Measurements from ENCODE around the gene MLXIP.
"Not testable (repeated sequence)": the region's sequence is repeated elsewhere in the genome, so short reads cannot be mapped to it uniquely, and the experiment has no call there.

Gene MLXIP

DNA sequence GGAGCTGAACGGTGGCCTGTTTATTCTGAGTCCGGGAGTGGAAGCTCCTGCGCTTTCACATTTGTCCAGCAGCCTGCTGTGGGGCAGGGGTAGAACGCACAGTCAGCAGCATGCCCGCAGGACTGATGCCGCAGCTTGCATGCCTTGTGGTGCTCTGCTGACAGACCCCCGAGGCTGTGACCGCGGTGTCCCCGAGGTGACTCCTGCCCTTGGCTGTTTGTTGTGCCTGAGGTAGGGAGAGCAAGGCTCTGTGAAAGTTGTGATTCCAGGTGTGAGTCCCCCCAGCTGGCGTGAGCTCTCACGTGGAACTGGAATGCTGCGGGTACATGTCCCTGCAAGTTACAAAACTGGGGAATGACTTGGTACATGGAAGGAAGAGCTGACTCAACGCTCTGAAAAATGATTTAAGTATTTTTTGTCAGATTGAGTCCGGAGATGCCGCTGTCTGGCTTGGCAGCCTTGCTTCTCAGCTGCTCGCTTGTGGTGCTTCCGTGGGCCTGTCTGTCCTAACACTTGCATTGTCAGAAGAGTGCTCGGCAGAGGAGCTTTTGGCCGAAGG lies 18.1 kb downstream of the MLXIP start:
- DNase-seq (ENCODE audit: low spot score), result no peak

DNA sequence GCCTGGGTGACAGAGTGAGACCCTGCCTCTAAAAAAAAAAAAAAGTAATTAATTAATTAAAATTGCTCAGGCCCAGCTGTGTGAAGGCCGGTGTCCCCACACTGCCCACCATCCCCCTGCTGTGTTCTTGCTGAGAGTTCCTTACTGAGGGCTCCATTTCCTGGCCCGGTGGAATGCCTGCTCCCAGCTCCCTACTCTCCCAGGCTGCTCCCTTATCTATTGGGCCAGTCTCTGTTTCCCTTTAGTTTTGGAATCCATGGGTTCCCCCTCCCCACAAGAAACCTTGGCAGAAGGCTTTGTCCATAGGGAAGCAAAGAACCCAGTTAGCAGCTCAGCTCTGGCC lies 19.0 kb downstream of the MLXIP start:
- no peak for DNase-seq (ENCODE audit: low spot score)

DNA sequence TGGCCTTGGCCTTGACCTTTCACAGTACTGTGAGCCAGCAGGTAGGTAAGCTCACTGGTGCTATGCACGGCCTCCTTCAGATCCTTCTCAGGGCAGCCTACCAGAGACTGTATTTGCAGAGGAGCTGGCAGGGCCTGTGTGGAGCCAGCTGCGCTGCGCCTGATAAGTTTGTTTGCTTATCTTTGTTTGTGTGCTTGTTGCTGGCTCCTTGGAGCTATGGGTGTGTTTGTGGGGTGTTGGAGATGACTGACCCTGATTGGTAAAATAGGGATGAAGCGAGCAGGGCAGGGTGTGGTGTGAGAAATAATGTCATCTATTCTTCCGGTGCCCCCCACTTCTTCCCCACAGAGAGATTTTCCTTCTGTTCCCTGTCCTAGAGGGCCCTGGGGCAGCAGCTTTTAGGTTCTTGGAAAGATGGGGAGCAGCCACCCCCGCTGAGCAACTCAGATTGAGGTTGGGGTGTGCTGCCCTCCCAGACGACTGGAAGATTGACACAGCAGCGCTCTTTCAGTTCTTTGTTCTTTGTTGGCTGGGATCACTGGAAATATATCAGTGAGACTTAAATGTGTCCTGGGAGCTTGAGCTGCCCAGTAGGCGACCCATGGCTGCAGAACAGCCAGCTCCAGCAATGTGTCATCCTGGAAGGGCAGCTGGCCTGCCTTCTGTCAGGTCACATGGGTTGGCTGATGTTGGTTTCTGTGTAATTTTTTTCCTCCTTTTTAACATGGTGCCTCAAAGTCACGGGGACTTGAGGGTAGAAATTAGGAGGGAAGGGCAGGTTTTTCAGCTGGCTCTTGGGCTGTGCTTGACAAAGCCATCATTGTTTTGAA lies 19.6 kb downstream of the MLXIP start:
- DNase-seq (ENCODE audit: low spot score), result peak; percentile 50

DNA sequence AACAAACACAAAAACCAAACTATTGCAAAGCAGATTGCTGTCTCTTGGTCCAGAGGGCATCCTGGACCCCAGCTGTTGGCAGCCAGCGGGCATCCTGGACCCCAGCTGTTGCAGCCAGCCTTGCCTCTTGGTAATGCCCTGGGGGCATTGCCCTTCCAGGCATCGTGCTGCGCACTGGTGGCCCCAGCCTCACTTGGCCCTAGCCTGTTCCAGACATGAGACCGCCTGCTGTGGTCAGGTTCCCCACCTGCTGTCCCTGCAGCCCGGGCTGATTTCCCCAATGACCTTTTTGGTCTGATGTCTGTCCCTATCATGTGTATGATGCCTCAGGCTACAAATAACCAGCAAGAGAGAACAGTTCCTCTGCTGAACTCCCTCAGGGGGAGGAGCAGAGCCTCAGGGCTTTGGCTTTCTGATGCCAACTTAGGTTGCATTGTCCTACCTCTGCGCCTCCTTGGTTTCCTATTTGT lies 20.8 kb downstream of the MLXIP start:
- DNase-seq (ENCODE audit: low spot score), result peak; percentile 40

DNA sequence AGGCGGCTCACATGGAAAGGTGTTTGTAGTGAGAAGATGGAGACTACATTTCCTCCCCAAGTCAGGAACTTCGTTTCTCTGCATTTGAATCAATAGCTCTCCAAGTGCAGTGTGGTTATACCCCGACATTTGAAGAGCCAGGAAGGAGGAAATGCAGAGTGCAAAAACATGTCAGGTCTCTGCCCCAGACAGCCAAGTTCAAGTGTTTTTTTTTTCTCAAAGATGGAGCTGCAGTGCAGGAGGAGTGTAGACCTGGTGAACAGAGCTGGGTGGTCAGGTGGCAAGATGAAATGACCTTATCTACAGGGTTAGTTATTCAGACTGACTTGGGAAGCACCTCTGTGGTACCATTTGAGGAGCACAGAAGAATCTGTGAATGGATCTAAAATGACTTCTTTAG lies 21.3 kb downstream of the MLXIP start:
- DNase-seq (ENCODE audit: low spot score), result no peak

DNA sequence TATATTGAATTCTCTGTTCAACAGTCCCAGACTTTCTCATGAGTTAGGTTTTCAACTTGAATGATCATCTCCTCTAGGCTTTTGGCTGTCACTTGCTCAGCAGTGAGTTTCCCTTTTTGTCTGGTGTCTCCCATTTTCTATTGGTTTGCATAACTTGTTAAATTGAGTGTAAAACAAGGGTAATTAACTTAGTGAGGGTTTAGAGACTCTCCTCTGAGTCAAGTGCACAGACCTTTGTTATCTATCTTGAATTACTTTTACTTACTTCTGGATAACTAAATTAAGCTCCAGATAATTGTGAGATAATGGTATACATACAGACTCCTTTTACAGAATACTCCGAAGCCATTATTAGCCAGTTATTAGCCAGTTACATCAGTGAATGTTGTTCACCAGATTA lies 22.0 kb downstream of the MLXIP start:
- no peak for DNase-seq (ENCODE audit: low spot score)

DNA sequence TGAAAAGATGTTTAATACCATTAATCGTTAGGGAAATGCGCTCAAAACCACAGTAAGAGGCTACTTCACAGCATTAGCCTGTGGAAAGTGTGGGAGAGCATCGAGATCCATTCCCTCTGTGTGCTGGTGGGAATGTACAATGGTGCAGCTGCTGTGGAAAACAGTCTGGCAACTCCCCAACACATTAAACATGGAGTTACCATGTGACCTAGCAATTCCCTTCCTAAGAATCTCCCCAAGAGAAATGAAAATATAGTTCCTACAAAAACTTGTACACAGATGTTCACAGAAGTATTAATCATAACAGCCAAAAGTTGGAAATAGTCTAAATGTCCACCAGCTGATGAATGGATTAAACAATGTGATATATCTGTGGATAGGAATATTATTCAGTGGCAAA lies 23.8 kb downstream of the MLXIP start:
- DNase-seq (ENCODE audit: low spot score), result no peak

DNA sequence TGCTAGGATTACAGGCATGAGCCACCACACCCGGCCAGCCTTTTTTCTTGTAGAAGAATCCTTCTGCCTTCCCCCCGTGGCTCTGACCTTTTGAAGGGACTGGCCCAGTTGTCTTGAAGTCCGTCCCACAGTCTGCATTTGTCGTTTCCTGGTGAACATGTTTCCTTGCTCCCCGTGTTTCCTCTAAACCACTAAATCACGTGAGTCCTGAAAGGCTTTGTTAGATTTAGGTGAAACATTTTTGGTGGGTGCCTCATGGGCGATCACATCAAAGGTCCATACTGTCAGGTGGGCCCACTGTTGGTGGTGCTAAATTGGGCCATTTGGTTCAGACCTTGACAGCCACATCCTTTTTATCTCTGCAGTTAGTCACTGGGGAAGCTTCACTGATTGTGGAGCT lies 26.3 kb downstream of the MLXIP start:
- no peak for DNase-seq (ENCODE audit: low spot score)

DNA sequence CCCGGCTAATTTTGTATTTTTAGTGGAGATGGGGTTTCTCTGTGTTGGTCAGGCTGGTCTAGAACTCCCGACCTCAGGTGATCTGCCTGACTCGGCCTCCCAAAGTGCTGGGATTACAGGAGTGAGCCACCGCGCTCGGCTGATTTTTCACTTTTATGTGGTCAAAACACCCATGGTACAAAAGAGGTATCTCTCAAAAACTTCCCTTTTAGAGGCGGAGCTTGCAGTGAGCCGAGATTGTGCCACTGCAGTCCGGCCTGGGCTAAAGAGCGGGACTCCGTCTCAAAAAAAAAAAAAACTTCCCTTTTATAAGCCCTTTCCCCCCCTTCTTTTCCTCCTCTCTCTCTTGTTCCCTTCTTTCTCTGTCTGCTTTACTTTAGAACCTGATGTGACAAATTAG lies 26.9 kb downstream of the MLXIP start:
- DNase-seq (ENCODE audit: low spot score), result not testable (repeated sequence)

DNA sequence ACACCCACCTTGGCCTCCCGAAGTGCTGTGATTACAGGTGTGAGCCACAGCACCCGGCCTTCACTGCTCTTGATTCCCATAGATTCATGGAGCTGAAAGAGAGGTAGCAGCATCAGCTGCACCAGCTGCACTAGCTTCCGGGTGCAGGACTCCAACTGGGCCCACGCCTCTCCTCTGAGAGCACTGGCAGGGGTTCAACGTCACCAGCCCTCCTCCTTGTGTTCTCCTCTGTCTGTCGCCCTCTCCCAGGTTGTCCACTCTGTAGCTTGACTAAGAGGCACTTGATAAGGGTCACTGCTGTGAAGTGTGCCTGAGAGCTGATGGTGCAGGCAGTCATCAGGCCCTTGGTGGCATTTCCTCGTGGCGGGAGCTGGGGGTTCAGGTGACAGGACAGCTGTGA lies 28.3 kb downstream of the MLXIP start:
- DNase-seq (ENCODE audit: low spot score), result no peak

DNA sequence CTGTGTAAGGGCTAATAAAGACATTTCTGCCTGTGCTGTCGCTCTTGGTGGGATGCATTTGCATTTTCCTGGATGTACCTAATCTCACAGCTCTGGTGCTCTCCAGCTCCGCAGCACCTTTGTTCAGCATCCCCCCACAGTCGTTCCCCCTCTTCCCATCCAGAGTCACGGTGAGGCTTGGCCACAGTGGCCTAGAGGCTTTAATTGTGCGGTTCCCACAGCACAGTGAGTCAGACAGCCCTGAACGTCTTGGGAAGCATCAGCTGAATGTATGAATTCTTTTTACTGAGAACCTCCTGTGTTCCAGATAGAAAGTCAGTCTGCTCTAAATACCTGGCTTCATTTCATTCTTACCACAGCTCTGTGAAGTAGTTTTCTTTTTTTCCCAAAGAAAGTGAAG lies 28.7 kb downstream of the MLXIP start:
- DNase-seq (ENCODE audit: low spot score), result no peak

DNA sequence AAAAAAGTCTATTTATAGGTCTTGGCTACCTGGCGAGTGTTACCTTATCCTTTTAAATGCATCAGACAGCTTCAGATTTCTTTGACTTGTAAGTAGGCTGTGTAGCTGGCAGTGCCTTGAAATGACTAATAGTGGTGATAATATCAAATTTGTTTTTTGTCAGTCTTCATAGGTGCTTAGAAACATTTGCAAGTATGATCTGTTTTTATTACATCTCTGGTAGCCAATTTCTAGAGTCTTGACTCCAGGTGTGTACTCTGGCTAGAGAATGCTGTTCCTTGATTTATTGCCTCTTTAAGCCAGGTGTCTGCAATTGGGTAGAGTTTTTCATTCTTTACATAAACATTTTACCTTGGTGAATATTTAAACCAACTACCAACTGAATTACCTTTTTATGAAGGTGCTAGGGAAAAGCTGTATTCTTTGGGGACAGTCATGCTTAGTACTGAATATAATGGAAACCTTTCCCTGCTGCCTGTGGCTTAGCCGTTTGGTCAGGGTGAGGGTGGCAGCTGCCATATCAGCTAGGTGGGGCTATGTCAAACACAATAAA lies 32.6 kb downstream of the MLXIP start:
- no peak for DNase-seq (ENCODE audit: low spot score)

DNA sequence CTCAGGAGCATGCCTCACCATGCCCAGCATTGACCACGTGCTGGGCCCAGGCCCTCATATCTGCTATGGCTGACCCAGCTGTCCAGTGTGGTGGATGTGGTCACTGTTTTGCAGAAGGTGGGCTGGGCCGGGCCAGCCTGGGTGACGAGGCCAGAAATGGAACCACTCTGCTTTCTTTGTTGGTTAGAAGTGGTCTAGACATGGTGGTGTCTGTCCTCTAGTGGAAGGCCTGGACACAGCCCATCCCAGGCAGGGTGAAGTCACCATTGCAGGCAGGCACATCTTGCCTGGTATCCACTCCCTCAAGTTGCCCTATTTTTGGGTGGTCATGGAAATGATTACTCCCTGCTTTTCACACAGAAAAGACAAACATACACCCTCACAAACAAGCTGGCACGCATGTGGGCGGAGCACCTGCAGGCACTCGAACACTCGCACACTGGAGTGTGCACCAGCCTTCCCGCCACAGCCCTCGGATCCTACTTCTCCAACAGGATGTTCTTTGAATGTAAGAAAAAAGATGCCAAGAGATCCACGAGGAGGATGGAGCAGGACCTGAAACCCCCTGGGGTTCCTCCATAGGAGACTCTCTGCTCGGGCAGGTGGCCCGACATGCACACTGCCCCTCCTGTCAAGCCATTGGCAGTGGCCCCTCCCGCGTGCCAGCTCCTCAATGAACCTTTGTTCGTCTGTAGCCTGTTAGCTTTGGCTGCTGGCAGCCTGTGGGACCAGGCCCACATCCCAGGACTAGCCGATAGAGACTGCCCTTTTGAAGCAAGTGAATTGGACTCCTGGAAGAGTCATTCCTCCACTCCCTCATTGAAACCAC lies 38.4 kb downstream of the MLXIP start:
- DNase-seq (ENCODE audit: low spot score), result peak; percentile 48

DNA sequence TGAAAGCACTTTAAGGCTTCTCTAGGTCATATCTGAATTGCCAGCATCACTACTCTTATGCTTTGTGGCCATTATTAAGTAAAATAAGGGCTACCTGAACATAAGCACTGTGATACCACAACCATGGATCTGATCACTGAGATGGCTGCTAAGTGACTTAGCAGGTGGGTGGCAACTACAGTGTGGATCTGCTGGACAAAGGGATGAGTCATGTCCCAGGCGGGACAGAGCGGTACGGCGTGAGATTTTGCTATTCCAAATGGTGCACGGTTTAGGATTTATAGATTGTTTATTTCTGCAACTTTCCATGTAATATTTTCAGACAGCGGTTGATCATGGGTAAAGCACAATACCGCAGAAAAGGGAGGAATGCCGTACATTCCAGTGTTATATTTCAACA lies 39.4 kb downstream of the MLXIP start:
- DNase-seq (ENCODE audit: low spot score), result no peak

DNA sequence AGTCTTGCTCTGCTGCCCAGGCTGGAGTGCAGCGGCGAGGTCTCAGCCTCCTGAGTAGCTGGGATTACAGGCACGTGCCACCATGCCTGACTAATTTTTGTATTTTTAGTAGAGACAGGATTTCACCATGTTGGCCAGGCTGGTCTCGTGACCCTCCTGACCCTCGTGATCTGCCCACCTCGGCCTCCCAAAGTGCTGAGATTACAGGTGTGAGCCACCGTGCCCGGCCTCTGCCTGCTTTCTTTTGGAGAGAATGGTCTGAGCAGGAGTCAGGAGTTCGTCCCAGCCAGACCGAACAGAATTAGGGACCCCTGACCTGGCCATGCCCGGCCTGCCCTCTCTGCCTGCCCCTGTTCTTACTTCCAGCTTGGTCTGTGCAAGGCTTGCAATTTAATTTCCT lies 42.8 kb downstream of the MLXIP start:
- not testable (repeated sequence) for DNase-seq (ENCODE audit: low spot score)

DNA sequence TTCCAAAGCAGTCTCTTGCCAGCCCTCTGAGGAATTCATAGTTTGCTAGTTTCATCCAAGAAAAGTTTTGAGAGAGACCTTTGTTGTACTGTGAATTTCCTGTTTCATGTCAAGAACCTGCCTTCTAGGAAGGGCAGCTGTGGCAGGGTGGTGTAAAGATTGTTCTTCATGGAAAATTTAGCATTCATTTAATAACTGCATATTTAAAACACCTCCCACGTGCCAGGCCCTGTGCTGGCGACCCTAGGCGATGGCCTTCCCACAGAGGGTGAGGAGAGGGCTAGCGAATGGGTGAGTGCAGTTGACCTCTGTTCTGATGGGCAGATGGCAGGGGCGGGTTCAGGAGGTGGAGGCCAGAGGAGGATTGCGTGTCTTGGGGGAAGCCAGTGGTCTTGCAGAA lies 43.2 kb downstream of the MLXIP start:
- no peak for DNase-seq (ENCODE audit: low spot score)

DNA sequence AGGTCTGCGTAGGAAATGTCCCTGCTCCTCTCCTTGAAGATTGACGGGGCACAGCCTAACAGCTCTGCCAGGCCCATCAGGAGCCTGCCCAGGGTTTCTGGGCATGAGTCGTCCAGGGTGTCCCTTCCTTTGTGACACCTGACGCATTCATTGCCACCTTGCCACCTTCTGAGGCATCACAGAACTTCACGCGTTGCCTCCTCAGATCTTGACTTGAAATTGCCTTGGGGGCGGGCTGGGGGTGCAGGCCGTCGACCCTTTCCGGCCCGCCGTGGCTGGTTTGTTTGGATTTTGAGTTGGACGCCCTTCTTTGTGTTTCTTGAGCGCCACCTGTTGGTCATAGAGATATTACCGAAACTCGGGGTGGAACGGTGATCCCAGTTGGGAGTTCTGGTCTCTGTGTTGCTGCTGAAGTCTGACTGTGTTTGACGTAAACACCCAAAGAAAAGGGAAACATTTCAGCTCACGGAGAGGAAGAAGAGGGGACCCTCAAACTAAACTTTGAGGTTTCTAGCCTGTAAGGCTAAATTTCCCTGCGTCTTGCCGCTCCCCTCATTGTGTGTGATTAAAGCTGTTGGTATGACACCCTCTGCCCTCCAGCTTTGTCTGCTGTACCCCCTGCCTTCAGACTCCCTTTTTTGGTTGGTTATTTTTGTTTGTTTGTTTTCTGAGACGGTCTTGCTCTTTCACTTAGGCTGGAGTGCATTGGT lies 44.6 kb downstream of the MLXIP start:
- peak; percentile 89 for DNase-seq (ENCODE audit: low spot score)

DNA sequence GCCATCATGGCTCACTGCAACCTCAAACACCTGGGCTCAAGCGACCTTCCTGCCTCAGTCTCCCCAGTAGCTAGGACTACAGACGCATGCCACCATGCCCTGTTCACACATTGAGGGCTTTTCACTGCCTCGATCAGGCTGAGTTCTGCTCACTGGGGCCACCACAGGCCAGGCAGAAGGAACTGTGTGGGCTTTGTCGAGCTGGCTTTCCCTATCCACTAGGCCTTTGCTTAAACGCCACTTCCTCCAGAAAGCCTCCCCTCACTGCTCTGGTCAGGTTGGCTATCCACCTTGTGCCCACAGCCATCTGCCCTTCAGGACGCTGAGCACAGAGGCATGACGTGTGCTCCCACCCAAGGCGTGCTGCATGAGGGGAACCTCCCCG lies 45.2 kb downstream of the MLXIP start:
- no peak for DNase-seq (ENCODE audit: low spot score)

DNA sequence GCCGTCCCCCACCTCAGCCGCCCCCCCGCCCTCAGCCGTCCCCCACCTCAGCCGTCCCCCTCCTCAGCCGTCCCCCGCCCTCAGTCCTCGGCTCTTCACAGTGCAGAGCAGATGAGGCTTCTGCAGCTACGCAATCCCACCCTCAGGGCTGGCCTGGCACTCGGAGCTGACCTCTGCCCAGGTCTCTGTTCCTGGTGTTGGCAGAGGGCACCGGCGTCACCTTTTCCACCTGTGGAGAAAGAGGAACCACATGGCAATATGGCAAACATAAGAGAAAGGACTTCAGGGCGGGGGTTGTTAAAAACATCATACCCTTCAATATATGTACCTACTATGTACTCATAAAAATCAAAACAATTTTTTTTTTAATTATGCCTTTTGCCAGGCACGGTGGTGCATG lies 45.8 kb downstream of the MLXIP start:
- DNase-seq (ENCODE audit: low spot score), result no peak

DNA sequence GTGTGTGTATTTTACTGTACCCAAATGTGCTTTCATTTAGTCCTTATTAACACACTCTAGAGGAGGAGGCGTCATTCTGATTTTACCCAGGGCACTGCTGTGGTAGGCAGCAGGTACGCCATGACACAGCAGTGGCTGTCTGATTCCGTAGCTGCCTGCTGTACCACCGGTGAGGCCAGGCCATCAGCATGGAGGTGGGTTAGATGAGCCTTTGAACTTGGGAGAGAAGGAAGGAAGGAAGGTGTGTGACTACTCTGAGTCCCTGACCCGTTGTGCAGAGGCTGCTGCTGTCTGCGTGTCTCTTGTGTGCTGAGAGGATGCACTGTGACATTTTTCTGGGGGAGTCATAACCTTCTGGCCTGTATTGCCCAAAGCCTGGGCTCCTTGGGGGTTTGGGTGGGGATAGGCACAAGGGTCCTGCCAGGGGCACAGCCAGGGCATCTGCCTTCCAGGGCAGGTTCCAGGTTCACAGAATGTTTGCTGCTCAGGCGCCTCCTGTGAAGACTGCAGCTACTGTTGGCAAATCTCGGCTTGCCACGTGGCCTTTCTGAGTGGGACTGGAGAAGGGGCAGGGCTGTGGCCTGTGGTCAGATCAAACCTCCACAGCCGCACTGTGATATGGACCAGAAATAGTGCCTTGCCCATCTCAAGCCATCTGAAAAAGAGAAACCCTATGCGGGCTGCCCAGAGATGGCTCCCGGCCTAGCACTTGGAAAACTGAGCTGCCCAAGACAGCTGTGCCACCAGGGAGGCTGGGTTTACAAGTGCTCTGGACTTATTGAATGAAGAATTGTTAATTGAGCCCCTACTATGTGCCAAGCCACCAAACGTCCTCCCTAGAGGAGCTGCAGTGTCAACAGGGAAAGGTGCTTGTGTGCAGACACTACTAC lies 47.1 kb downstream of the MLXIP start:
- DNase-seq (ENCODE audit: low spot score), result no peak

DNA sequence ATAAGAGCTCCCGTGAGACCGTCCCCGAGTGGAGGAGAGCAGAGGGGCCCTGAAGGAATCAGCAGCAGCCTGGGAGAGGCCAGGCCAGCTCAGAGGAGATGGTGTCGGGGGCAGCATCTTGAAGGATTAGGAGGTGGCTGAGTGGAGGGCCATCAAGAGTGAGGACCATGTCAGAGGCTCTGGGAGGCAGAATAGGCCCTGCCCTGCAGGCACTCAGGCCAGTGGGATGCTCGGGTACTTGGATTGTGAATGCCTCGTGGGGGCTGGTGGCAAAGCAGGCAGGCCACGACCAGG lies 47.7 kb downstream of the MLXIP start:
- DNase-seq (ENCODE audit: low spot score), result no peak
